GM12864 (cell line): ENCODE data around the gene CORO7.

Experiments
- DNase-seq: peaks from one replicate; pipeline ENCODE4 v3.0.0-alpha.2; 2011; ENCODE audit warnings: low read depth
- H3K4me3 ChIP-seq: 2 replicates; pipeline ENCODE4 v1.5.1; 2011; ENCODE audit warnings: mild to moderate bottlenecking, low read depth, low read length, control low read depth
- CTCF ChIP-seq: IDR thresholded peaks from 2 replicates; pipeline ENCODE4 v1.5.1; 2011; ENCODE audit warnings: low read depth, mild to moderate bottlenecking, moderate library complexity, low read length, control low read depth, inconsistent platforms; ENCODE audit errors: missing control alignments

CORO7 gene

GRCh38 chr16:4437366-4437765, 21.0 kb upstream of the CORO7 start:
- TF ChIP-seq CTCF: no peak
- DNase-seq: no peak

GRCh38 chr16:4435337-4436067, 19.1 kb upstream of the CORO7 start:
- TF ChIP-seq CTCF: no peak
- no peak for DNase-seq
- no peak overlapping the region for H3K4me3 ChIP-seq

More at GRCh38 chr16:4437366-4437765, 21.0 kb upstream of the CORO7 start:
- H3K4me3 ChIP-seq: no peak overlapping the region

GRCh38 chr16:4433914-4434787, 17.8 kb upstream of the CORO7 start:
- DNase-seq: no peak
- no peak for TF ChIP-seq CTCF
- H3K4me3 ChIP-seq: no peak overlapping the region

- DNase-seq: no peak
- no peak overlapping the region for H3K4me3 ChIP-seq
- TF ChIP-seq CTCF: no peak
Measured at GRCh38 chr16:4433228-4433627, 16.8 kb upstream of the CORO7 start.

GRCh38 chr16:4431023-4431422, 14.6 kb upstream of the CORO7 start:
- DNase-seq: no peak
- H3K4me3 ChIP-seq: no peak overlapping the region
- no peak for TF ChIP-seq CTCF

GRCh38 chr16:4428500-4428899, 12.1 kb upstream of the CORO7 start:
- TF ChIP-seq CTCF: no peak
- H3K4me3 ChIP-seq: no peak overlapping the region
- DNase-seq: no peak
